ENCODE measurements around the gene TBX6. TPM values are rescaled to one million over a fixed set of nuclear protein-coding genes. Genes with fewer than 3 reads are reported as not detected.

The TBX6 gene
- polyA plus RNA-seq, 1 donor, result 0.77 TPM

Other genes with a start within 250 kb of the TBX6 start
- gene CDIPT, start 228.7 kb downstream of the TBX6 start, polyA plus RNA-seq (ENCODE audit: insufficient read length), result 41.9 TPM
- 3.3 TPM for gene SEZ6L2, start 192.4 kb downstream of the TBX6 start, polyA plus RNA-seq (ENCODE audit: insufficient read length)
- 1.0 TPM for gene ASPHD1, start 191.4 kb downstream of the TBX6 start, polyA plus RNA-seq (ENCODE audit: insufficient read length)
- 14.0 TPM for gene KCTD13, start 165.7 kb downstream of the TBX6 start, polyA plus RNA-seq (ENCODE audit: insufficient read length)
- 61.2 TPM for gene TMEM219, start 129.8 kb downstream of the TBX6 start, polyA plus RNA-seq (ENCODE audit: insufficient read length)
- 36.0 TPM for gene TAOK2, start 118.1 kb downstream of the TBX6 start, polyA plus RNA-seq (ENCODE audit: insufficient read length)
- gene HIRIP3, start 96.3 kb downstream of the TBX6 start, polyA plus RNA-seq (ENCODE audit: insufficient read length), result 16.4 TPM
- 43.7 TPM for gene INO80E, start 95.7 kb downstream of the TBX6 start, polyA plus RNA-seq (ENCODE audit: insufficient read length)
- gene DOC2A, start 80.9 kb downstream of the TBX6 start, polyA plus RNA-seq (ENCODE audit: insufficient read length), result 1.4 TPM
- not detected for gene C16orf92, start 68.7 kb downstream of the TBX6 start, polyA plus RNA-seq (ENCODE audit: insufficient read length)
- gene TLCD3B, start 60.7 kb downstream of the TBX6 start, polyA plus RNA-seq (ENCODE audit: insufficient read length), result 1.6 TPM
- 2,997 TPM for gene ALDOA, start 26.2 kb downstream of the TBX6 start, polyA plus RNA-seq (ENCODE audit: insufficient read length)
- gene PPP4C, start 15.9 kb downstream of the TBX6 start, polyA plus RNA-seq (ENCODE audit: insufficient read length), result 64.3 TPM
- gene YPEL3, start 4.3 kb upstream of the TBX6 start, polyA plus RNA-seq (ENCODE audit: insufficient read length), result 42.8 TPM
- 8.5 TPM for gene GDPD3, start 21.6 kb upstream of the TBX6 start, polyA plus RNA-seq (ENCODE audit: insufficient read length)
- 58.1 TPM for gene MAPK3, start 31.3 kb upstream of the TBX6 start, polyA plus RNA-seq (ENCODE audit: insufficient read length)
- 16.8 TPM for gene CORO1A, start 91.7 kb upstream of the TBX6 start, polyA plus RNA-seq (ENCODE audit: insufficient read length)
- 24.3 TPM for gene BOLA2B, start 101.7 kb upstream of the TBX6 start, polyA plus RNA-seq (ENCODE audit: insufficient read length)
- 17.2 TPM for gene SLX1A, start 102.0 kb upstream of the TBX6 start, polyA plus RNA-seq (ENCODE audit: insufficient read length)
- 4.5 TPM for gene SULT1A3, start 107.3 kb upstream of the TBX6 start, polyA plus RNA-seq (ENCODE audit: insufficient read length)
- gene NPIPB13, start 156.6 kb upstream of the TBX6 start, polyA plus RNA-seq (ENCODE audit: insufficient read length), result 15.5 TPM